ENCODE results near the gene CCDC97. TPM values are rescaled to one million over a fixed set of nuclear protein-coding genes. Genes with fewer than 3 reads are reported as not detected.

The CCDC97 gene
- total RNA-seq, 2 donors from 2014 or later, result 17.5 to 23.9 TPM

DNA sequence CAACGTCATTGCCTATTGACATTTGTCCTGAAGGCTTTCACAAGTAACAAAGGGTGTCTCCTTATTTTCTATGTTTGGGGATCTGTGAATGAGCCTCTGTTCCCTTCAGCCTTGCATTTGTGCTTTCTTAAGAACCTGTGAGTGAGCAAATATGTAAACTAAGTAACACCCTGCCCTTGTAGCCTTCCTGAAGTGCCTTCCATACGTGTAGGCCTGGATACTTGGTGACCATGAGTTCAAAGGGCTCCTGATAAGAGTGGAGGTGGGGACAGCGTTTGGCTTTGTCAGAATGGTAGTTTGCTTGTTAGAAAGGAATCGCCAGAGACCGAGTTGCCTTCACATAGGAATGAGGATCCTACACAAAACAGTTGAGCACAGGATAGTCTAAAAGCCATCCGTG lies 14.5 kb upstream of the CCDC97 start:
- intact Hi-C loops (cut with DNase I), result no loop called here
- DNase-seq (ENCODE audit: low spot score), result no peak

DNA sequence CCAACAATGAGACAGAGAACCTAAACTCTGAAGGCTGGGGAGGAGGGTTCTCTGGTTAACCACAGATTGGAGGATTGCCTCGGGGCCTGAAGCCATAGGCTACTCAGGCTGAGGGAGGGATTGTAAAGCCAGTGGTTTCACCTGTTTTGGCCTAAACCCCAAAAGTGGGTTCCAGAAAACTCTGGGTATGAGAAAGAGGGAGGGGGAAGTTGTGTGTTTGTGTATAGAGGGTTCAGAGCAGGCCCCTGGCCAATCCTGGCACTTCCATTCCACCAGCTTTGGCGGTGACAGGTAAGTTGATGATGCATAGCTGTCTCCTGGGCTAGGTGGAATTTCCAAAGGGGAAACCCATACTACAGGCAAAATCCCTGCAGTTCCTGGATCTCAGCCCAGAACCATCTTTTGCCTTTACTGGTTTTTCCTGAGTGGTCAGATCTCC lies 13.5 kb upstream of the CCDC97 start:
- no peak for DNase-seq (ENCODE audit: low spot score)
- intact Hi-C loops (cut with DNase I), result no loop called here

DNA sequence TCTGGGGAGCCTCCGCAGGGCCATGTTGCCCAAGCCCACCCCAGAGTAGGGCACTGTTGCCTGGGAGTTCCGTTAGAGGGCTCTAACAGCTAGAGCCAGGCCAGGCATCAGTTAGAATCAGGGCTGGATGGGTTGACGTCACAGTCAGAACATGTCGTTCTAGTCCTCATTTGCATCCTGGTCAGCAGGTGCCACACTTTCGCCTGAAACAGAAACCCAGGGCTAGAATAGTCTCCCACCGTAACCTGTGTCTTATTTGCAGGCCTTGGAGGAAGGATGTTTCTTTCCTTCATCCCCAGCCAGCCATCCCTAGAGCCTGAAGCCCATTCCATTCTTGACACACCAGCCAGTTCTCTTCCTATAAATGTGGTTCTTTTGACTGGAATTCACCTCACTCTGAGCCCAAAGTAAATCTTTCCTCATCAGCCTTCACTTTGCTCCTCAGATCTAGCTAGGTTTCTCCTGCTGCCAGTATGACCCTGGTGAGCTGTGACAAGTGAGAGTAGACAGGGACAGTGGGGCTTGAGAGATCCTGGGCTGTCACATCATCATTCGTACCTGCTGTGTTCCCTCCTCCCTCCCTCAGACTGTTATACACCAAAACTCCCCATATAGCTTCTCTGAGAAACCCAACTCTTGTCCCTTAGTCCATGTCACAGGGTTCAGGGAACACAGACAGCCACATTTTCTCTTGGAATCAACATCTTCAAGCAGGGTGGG lies 12.2 kb upstream of the CCDC97 start:
- no peak for DNase-seq (ENCODE audit: low spot score)
- intact Hi-C loops (cut with DNase I), result no loop called here

DNA sequence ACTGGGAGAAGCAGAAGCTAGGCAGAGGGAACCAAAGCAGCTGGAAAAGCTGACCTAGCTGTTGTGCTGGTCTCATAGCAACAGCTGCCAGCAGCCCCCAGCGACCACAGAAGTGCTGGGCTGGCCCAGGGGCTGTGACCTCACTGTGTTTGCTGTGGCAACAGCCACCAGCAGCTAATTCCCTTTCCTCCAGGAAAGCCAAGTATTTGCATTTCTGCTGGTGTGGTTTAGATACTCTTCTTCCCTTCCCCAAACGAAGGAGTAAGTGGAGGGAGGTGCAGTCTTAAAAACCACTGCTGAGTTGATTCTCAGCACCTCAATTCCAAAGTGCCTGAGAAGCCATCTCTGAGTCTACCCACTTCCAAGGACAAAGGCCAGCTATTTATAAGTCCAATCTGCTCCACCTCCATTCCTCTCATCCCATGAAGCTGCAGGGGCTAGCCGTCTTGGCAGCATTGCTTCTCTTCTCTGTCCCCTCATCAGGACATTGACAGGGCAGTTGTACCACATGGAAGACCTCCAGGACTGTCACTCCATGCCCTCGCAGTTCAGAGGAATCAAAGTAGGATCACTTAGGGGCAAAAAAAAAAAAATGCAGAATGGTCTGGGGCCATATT lies 11.5 kb upstream of the CCDC97 start:
- intact Hi-C loops (cut with DNase I), result no loop called here
- peak; percentile 97 for DNase-seq (ENCODE audit: low spot score)

DNA sequence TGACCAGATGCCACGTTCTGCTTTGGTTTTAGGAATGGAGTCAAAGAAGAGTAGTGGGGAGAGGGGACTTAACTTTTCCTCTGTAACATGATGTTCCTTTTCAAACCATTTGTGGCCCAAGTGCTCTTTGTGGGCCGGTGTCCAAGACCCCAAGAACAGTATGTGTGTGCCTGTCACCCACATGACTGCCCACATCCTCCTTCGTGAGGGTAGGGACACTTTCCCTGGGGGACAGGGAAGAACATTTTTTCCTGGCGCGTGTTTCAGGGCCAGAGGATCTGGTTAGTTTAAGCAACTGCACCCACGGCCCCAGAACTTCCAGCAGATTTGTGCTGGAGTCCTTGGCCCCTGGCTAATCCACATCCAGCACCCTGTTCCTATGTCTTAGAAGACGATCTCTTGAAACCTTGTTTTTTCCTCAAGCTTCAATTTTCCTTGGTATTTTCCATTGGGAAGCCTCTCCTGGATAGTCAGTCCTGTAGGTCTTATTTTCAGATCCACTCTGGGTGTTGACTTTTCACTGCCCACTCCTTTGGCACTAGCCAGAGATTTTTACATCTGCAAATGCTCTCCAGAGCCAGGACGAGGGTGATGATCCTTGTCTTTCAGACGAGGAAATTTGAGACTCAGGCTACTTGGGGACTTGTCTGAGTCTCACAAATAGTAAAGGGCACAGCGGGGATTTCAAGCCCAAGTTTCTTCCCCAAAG lies 10.8 kb upstream of the CCDC97 start:
- intact Hi-C loops (cut with DNase I), result no loop called here
- no peak for DNase-seq (ENCODE audit: low spot score)

DNA sequence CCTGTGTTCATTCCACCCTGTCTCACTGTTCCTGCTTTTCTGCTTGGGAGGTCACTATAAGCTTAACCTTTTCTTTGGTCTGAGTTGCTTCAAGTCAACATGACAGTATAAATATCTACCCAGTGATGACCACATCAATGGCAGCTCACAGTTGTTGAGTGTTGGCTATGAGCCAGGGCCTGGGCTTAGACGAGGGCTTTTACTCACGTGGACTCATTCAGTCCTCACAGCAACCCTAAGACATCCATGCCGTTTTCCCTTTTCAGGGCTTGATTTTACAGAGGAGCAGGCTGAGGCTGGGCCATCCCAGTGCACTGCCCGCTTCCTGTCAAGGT lies 10.2 kb upstream of the CCDC97 start:
- intact Hi-C loops (cut with DNase I), result no loop called here
- DNase-seq (ENCODE audit: low spot score), result peak; percentile 91

DNA sequence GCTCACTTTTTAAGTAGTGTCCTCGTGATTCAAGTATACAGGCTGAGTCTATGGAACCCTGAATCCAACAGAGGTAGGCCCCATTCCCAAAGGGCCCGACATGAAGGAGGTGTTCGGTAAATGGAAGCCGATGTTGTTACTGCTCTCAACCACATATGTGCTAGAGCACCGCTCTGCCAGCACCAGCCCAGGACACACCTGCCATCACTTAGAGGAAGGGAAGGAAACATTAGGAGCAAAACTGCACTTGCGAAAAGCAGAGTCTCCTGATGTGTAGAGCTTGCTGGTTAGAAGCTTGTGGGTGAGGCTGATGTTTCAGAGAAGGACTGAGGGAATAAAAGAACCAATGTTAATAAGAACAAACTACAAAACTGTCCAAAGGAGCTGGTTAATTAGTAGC lies 9.4 kb upstream of the CCDC97 start:
- no peak for DNase-seq (ENCODE audit: low spot score)
- intact Hi-C loops (cut with DNase I), result no loop called here

DNA sequence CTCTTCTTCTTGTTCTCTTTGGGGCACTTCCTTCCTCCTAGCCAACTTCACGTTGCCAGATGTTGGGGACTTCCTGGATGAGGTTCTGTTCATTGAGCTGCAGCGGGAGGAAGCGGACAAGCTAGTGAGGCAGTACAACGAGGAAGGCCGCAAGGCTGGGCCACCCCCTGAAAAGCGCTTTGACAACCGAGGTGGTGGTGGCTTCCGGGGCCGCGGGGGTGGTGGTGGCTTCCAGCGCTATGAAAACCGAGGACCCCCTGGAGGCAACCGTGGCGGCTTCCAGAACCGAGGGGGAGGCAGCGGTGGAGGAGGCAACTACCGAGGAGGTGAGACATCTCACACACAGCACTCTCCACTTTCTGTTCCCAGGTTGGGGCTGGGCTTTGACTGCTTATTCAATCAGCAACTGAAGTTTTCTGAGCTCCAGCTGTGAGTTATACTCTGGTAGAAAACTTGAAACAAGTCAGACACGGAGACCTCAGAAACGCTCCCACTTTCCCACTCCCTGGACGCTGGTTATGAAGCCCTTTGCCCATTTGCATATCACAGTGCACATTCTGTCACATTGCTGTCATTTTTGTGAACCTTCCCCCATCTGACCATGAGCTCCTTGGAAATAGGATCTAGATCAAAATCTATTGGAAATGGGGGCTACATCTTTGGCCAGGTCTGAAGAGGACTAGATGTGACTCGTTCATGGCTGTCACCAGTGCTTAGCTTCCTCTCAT lies 7.2 kb upstream of the CCDC97 start:
- intact Hi-C loops (cut with DNase I), result no loop called here
- no peak for DNase-seq (ENCODE audit: low spot score)

DNA sequence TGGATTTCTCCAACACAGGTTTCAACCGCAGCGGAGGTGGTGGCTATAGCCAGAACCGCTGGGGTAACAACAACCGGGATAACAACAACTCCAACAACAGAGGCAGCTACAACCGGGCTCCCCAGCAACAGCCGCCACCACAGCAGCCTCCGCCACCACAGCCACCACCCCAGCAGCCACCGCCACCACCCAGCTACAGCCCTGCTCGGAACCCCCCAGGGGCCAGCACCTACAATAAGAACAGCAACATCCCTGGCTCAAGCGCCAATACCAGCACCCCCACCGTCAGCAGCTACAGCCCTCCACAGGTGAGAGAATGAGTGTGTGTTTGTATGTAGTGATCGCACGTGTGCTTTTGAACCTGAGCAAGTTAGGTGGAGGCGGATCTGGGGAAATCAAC lies 6.0 kb upstream of the CCDC97 start:
- intact Hi-C loops (cut with DNase I), result no loop called here
- DNase-seq (ENCODE audit: low spot score), result no peak

DNA sequence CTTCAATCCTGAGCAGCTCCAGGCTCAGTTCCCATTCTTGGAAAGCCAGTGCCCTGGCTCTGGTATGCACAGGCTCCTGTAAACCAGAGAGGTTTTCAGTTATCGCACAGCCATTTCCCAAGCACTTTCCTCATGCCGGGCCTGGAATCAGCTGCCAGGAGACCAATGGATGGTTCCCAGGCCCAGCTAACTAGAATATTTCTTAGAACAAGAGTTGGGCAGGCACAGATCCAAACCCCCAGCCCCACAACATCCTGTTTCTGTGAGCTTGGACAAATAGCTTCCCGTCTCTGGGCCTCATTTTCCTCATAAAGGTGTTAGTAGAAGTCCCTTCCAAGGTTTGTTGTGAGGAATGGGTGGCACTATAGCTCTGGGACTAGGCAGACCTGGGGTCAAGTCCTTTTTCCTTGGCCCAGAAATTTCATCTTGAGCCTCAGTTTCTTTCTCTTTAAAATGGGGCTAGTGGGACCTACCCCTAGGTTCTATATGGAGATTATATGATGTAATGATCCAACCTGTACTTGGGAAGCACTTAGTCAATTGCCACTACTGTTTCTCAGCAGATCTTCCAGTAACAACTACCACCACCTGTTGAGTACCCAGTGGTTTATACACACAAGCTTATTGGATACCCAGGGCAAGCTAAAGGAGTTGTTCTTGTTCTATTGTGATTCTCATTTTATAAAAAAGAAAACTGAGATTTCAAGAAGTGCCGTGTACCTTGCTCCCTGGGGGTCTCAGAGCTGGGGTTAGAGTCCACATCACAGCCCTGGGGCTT lies 5.1 kb upstream of the CCDC97 start:
- DNase-seq (ENCODE audit: low spot score), result no peak
- intact Hi-C loops (cut with DNase I), result loop anchor here in 1 of 2 donors (5.0 kb wide), 1 partner anchor 38 kb away; no protein-coding TSS in a partner anchor

DNA sequence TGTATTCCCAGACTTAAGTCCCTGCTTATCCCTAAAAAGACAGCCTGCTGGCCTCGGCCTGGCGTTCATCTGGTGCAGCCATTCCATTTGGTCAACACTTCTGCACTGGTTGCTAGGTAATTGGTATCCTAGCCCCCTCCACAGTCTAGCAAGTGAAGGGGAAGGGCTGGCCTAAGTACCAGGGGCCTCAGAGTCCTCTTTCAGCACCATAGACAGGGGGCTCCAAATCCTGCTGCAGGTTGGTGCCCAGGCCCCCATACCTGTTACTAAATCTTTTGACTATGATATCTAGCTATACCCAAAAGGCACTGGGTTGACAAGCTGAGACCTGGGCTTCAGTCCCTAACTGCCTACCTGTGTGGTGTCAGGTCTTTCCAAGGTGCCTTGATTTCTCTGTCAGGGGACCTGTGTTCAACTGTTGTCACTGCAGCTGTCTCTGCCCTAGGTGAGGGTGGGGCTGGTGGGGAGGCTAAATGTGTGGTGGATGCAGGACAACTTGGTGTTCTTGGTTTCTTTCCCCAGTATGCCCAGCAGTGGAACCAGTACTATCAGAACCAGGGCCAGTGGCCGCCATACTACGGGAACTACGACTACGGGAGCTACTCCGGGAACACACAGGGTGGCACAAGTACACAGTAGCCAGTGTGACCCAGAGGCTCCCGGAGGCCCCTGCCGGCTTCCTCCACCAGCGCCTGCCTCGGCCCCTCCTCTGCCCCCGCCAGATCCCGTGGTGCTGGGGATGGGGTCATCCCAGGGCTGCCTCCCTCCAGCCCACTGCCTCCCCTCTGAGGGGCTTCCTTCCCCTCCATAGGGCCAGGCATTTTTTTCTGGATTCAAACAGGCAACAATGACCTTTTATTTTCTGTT lies 3.8 kb upstream of the CCDC97 start:
- peak; percentile 78 for DNase-seq (ENCODE audit: low spot score)
- intact Hi-C loops (cut with DNase I), result loop anchor here in 1 of 2 donors (5.0 kb wide), 1 partner anchor 39 kb away; no protein-coding TSS in a partner anchor

DNA sequence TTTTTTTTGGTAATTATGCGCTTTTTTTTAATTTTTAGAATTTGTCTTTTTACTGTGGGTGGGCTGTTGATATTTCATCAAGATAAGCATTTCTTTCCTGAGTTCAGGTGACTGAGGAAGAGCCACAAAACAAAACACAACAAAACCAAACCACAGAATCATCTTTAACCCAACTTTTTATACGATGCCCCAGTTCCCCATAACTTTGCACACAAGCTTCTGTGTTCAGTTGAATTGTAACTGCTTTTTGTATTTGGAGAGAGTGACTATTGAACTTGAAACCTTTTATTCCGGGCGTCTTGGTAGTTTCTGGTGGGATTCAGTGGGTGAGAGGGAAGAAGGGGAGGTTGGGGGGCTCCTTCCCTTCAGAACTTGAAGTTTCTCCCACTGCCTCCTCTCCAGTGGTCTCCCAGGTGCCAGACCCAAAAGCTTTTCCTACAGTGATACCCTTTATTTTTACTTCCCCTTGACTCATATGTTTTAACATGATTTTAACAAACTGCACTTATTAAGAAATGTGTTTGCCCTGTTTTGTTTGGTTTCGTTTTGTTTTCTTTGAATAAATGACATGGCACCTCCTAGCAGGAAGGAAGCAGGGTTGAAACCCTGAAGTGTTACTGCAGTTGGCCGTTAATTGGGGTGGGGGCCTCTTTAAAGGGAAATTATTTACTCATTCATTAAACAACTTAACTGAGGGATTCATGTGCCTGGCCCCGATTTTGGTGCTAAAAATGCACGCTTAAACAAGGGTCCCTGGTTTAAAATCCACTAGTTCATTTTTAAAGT lies 2.7 kb upstream of the CCDC97 start:
- peak; percentile 36 for DNase-seq (ENCODE audit: low spot score)
- intact Hi-C loops (cut with DNase I), result loop anchor here in 1 of 2 donors (5.0 kb wide), 1 partner anchor 40 kb away; no protein-coding TSS in a partner anchor

DNA sequence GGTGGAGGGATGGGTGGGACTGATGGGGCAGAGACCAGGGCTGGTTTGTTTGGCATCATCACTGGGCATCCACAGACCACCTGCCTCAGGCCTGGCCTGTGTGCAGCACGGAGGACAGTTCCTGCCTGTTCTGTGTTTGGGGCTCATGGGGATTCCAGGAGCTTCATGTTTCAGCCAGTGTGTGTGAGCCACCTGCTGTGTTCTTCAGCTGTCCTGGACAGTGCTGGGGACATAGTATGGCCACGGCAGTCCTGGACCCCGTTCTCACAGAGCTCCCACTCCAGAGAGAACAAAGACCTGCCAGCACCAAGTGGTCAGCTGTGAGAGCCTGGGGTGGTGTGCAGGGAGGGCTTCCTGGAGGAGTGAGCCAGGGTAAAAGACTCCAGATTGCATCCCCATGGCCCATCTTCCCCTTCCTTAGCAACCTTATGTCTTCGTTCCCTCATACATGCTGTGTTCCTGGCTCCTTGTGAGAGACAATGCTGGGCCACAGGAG lies 2.0 kb upstream of the CCDC97 start:
- intact Hi-C loops (cut with DNase I), result loop anchor here in 1 of 2 donors (5.0 kb wide), 1 partner anchor 41 kb away; no protein-coding TSS in a partner anchor
- DNase-seq (ENCODE audit: low spot score), result no peak

DNA sequence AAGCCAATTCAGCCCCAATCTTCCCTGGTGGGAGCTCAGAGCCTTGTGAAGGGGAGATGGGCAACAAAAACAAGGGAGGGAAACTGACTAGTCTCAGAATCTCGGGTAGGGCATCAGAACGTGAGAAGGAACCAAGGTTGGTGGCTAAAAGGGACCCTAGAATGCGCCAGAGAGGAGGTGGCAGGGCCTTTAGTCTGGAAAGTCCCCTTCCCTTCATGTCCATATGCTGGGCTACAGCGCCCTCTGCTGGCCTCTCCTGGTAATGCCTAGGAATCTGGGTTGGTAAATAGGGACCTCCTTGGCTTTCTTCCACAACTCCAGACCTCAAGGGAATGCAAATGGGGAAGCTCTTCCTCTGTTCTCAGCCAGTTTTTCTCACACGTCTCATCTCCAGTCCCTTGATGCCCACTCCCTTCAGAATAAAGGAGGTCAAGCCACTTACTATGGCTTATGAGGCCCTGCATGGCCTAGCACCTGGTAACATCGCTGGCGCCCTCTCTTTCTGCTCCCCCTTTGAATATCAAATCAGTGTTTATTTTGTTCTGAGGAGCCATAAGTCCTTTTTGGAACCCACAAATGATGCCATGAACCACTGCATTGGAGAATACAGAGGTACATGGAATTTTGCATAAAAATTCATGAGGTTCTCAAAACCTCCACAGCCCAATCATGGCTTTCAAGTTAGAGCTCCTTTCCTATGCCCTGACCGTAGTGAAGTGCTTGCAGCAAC lies 1.4 kb upstream of the CCDC97 start:
- peak; percentile 98 for DNase-seq (ENCODE audit: low spot score)
- intact Hi-C loops (cut with DNase I), result loop anchor here in 1 of 2 donors (5.0 kb wide), 1 partner anchor 41 kb away; no protein-coding TSS in a partner anchor

DNA sequence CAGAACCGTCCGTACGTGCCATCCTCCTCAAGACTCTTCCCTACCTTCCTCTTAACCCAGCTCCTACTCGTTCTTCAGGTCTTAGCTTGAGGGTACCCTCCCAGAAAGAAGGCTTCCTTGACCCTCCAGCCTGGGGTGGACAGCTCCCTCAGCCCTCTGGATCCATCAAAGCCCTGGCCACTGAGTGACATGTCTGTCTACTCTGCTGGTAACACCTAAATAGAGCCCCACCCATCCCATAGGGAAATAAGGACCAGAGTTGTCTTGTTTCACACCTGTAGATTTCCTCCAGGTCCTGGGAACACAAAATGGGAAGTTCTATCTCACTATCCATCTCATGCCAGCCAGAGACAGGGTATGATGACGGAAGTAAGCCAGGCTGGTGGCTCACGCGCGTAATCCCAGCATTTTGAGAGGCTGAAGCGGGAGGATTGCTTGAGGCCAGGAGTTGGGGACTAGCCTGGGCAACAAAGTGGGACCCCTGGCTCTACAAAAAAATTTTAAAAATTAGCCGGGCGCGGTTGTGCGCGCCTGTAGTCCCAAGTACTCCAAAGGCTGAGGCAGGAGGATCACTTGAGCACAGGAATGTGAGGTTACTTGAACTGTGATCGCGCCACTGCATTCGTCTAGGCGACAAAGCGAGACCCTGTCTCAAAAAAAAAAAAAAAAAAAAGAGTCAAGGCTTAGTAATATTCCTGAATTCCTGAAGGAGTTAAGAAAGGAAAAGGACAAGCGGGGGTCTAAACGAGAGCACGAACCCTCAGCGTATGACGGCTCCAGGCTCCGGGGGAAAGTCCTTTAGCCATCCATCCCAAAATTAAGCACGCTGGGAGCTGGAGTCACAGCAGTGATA lies 566 bp upstream of the CCDC97 start:
- intact Hi-C loops (cut with DNase I), result loop anchor here (5.0 kb wide), 3 partner anchors 42 to 1772 kb away; partner anchors contain the start of gene TGFB1 (in 1 of the 2)
- DNase-seq (ENCODE audit: low spot score), result peak; percentile 73
